Stimulated activated naive CD4-positive, alpha-beta T cell treated with Interleukin-2 at 50 U/mL for 16 hours (primary cell): ENCODE measurements around the gene SULT1A2.
"Not testable (repeated sequence)": the region's sequence is repeated elsewhere in the genome, so short reads cannot be mapped to it uniquely, and the experiment has no call there.

Experiments used
- DNase-seq: peaks from one replicate; lab custom pipeline; 2025; lab: John Stamatoyannopoulos, UW

Gene SULT1A2

DNA sequence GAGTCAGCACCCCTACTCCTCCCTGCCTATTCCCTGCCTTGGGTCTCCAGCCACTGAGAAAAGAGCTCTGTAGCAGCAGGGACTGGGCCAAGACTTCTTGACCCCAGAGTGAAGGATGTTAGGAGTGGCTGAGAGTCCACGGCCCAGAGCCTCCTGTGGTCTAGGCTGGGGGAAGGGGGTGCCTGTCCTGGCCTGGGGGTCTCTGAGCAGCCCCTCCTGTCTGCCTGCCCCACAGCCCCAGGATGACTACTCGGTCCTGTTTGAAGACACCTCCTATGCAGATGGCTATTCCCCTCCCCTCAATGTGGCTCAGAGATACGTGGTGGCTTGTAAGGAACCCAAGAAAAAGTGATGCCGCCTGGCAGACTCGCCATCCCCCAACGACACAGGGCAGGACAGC is 5.5 kb downstream of the SULT1A2 start:
- DNase-seq: no peak

- DNase-seq: no peak
These were observed 6.2 kb downstream of the SULT1A2 start for GRCh38 chr16:28590384-28591340.

GRCh38 chr16:28589930-28590329 is 6.9 kb downstream of the SULT1A2 start:
- DNase-seq: no peak

DNA sequence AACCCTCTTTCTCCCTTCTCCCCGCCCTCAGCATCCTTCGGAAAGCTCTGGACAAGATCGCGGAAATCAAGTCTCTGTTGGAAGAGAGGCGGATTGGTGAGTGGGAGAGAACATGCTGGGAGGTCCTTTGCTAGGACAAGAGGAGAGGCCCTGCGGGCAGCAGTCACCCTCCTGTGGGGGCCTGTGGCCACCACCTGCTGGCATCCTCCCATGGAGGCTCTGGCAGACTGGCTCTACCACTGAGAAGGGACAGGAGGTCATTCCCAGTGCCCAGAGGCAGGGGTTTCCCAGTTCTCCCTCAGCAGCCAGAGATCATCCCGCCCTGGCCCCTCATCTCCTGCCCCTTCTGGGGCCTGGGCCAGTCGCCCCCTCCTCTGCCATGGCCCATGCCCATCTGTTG is 7.8 kb downstream of the SULT1A2 start:
- no peak for DNase-seq

DNA sequence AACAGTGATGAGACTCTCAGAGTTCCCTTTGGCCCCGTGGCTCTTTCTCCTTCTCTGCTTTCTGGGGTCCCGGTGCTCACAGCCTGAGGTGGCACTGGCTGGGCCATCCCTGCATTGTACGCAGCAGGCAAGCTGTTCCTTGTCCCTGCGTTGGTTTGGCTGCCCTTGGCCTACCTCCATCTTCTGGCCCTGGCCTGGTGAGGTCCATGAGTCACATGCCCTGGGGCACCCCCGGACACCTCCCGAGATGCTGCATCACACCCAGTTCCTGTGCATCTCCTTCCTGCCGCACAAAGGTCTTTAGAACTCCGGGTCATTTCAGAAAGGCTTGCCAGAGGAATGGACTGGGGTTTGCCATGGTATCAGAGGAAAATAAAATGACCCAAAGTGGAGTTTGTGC is 9.5 kb downstream of the SULT1A2 start:
- DNase-seq: no peak

- no peak for DNase-seq
These were observed 10.4 kb downstream of the SULT1A2 start for GRCh38 chr16:28586466-28586865.

- DNase-seq: no peak
These were observed 11.2 kb downstream of the SULT1A2 start for GRCh38 chr16:28585674-28586073.

GRCh38 chr16:28580726-28581315 is 16.0 kb downstream of the SULT1A2 start:
- DNase-seq: no peak

- no peak for DNase-seq
These were observed 21.3 kb downstream of the SULT1A2 start for GRCh38 chr16:28575446-28576109.

- DNase-seq: no peak
These were observed 21.9 kb downstream of the SULT1A2 start for GRCh38 chr16:28574925-28575324.

- DNase-seq: no peak
These were observed 22.8 kb downstream of the SULT1A2 start for GRCh38 chr16:28573738-28574718.

DNA sequence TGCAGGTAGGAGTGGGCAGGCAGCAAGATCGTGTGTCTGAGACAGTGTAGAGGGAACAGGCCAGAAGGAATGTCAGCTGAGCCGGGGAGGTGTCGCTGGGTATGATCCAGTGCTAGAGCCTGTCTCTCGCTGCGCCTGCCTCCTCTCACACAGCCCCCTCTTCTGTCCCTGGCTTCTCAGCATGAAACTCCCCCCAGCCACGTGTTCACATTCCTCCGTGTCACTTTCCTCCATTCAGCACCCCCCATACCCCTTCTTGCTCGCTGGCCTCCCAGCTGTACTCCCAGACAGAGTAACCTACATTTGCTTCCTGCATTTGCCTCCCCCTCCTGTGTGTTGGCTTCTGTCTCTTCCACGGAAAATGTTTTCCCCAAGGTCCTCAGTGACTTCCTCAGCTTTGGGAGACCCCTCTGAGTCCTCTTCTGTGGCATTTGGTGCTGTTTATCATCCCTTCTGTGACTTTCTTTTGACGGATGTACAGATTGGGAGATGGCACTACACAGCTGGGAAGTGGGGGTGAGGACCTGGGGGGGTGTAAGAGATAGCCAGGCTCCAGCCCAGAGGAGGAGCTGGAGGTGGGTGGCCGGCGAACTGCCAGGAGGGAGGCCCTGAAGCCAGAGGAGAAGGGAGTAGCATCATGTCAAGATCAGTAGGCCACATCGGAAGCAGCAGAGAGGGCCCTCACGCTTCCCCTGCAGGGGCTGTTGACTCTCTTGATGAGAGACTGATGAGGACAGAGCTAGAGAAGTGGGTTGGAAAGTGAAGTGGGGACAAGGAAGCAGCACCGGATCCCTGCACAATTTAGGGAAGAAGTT is 23.9 kb downstream of the SULT1A2 start:
- DNase-seq: no peak

GRCh38 chr16:28569968-28570752 is 26.7 kb downstream of the SULT1A2 start:
- DNase-seq: no peak

GRCh38 chr16:28569021-28569420 is 27.8 kb downstream of the SULT1A2 start:
- DNase-seq: no peak

DNA sequence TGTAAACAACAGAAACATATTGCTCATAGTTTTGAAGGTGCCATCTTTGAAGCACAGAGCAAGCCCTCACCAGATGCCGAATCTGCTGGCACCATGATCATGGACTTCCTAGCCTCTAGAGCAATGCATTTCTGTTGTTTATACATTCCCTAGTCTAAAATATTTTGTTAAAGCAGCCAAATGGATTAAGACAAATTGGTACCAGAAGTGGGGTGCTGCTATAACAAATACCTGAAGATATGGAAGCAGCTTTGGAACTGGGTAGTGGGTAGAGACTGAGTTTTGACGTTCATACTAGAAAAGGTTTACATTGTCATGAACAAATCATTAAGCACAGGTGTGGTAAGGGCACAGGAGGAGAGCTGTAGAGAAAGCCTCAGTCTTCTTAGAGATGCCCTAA is 29.6 kb downstream of the SULT1A2 start:
- DNase-seq: no peak

DNA sequence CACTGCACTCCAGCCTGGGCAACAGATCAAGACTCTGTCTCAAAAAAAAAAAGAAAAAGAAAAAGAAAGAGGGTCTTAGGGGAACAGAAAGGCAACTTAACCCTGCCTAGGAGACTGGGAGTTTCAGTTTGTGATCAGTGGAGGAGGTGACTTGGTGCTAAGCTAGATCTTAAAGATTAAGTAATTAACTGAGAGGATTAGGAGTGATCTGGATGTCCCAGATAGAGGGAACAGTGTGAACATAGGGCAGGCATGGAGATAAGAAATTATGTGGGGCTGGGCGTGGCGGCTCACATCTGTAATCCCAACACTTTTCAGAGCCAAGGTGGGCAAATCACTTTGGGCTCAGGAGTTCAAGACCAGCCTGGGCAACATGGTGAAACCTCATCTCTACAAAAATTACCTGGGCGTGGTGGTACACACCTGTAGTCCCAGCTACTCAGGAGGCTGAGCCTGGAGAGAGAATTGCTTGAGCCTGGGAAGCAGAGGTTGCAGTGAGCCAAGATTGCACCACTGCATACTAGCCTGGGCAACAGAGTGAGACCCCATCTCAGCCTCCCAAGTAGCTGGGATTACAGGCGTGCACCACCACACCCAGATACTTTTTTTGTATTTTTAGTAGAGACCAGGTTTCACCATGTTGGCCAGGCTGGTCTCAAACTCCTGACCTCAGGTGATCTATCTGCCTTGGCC is 30.5 kb downstream of the SULT1A2 start:
- not testable (repeated sequence) for DNase-seq

DNA sequence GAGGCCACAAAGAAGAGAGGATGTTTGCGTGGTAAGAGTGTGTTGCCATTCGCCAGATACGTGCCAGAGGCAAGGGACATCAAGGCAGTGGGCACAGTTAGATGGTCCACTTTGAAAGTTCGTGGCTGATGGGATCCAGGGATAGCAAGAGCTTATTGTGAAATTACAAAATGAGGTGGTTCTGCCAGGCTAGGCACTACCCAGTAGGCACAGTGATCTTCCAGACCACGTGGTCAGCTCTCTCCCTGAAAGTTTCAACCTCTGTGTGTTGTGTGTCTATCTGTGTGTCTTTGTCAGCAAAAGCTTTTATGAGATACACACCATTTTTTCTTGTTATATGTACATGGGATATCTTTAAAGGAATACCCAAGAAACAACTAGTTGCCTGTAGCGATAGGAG is 33.6 kb downstream of the SULT1A2 start:
- no peak for DNase-seq

DNA sequence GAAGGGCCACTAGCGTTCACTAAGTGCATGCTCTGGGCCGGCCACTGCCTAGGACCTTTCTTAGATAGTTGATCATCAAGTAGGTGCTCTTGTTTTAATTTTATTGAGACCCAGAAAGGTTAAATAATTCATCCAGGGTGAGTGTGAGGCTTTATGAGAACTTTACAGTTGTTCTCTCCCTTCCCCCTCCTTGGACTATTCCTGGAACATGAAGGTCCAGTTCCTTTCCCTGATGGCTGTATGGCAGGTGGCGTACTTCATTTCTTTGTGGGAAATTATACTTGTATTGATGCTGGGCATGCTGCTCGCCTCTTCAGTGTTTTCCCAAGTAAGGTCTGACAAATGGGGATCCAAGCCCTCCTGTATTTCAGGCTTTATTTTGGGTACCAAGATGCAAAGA is 34.7 kb downstream of the SULT1A2 start:
- no peak for DNase-seq

GRCh38 chr16:28561557-28562187 is 35.2 kb downstream of the SULT1A2 start:
- DNase-seq: no peak
